Lung (tissue), 12 donors: ENCODE data around the gene EPN1. TPM values are rescaled to one million over a fixed set of nuclear protein-coding genes. Genes with fewer than 3 reads are reported as not detected.

Experiments
- ATAC-seq: fragments of 200-7000 bp; cut with Tn5 transposase; one replicate; pipeline ENCODE4 v1.9.1; 2020; ENCODE audit warnings: moderate number of reproducible peaks; ENCODE audit not compliant: insufficient read depth, low FRiP score
- DNase-seq, 3 donors: peaks; one replicate each; pipeline ENCODE4 v3.0.0-alpha.2; 2013 to 2017
- H3K27ac ChIP-seq, 2 donors: one replicate each; pipeline ENCODE4 v1.5.1; 2013; ENCODE audit warnings: mild to moderate bottlenecking in 2 of 2, moderate library complexity in 2 of 2, control low read depth in 1 of 2, inconsistent platforms in 1 of 2, low read depth in 1 of 2, low read length in 1 of 2
- H3K27me3 ChIP-seq, 3 donors: one replicate each; pipeline ENCODE4 v1.5.1; 2013; ENCODE audit warnings: low read length in 2 of 3; ENCODE audit not compliant: control insufficient read depth in 3 of 3, insufficient read depth in 3 of 3
- H3K36me3 ChIP-seq, 4 donors: one replicate each; pipeline ENCODE4 v1.5.1; 2013; ENCODE audit warnings: low read length in 4 of 4, mild to moderate bottlenecking in 1 of 4, moderate library complexity in 1 of 4; ENCODE audit not compliant: control insufficient read depth in 4 of 4, insufficient read depth in 4 of 4
- H3K4me1 ChIP-seq, 5 donors: one replicate each; pipeline ENCODE4 v1.5.1; 2013; ENCODE audit warnings: low read length in 5 of 5, mild to moderate bottlenecking in 2 of 5, moderate library complexity in 1 of 5; ENCODE audit not compliant: control insufficient read depth in 5 of 5, insufficient read depth in 5 of 5
- H3K4me3 ChIP-seq: one replicate; pipeline ENCODE4 v1.5.1; 2013; ENCODE audit warnings: mild to moderate bottlenecking, control low read depth, moderate library complexity
- H3K9ac ChIP-seq, 2 donors: one replicate each; pipeline ENCODE4 v1.5.1; 2013; ENCODE audit warnings: low read length in 2 of 2, control low read depth in 1 of 2; ENCODE audit not compliant: insufficient read depth in 1 of 2
- H3K9me3 ChIP-seq, 4 donors: one replicate each; pipeline ENCODE4 v1.5.1; 2013; ENCODE audit warnings: low read length in 3 of 4, mild to moderate bottlenecking in 1 of 4, moderate library complexity in 1 of 4; ENCODE audit not compliant: control insufficient read depth in 4 of 4, insufficient read depth in 3 of 4
- WGBS, 2 donors: extraction: QIAGEN DNeasy Blood & Tissue Kit; methylation state at CpG; one replicate each; pipeline ENCODE4 v1.1.7; 2013; 5-methylcytosine and 5-hydroxymethylcytosine counted together
- polyA plus RNA-seq, 2 donors: library from polyadenylated mRNA; stranded (reverse); fragments of 200-250 nt; gene quantifications; one replicate each; pipeline ENCODE4 v1.2.1, GENCODE V29; 2013
- total RNA-seq, 2 donors: library from RNA; depleted of rRNA in 1 of 2; stranded (reverse); fragments of >200 nt in 1 of 2; gene quantifications; one replicate each; pipeline ENCODE4 v1.2.1, GENCODE V29; 2014 to 2021
- TF ChIP-seq, protein P1 (sequence below): IDR thresholded peaks from 2 replicates; pipeline ENCODE4 v1.5.1; 2012; ENCODE audit warnings: mild to moderate bottlenecking; ENCODE audit errors: control extremely low read depth, extremely low read depth
- donor health status: control.
- donor health status: control.
- donor health status: Bipolar disorder and iron deficiency.
- donor health status: healthy.
- donor health status: DM: yes; HTN: yes; CAD: no.

EPN1 gene
- total and polyA plus RNA-seq, 4 donors: 84.8 to 140 (median 99.5) TPM

DNA sequence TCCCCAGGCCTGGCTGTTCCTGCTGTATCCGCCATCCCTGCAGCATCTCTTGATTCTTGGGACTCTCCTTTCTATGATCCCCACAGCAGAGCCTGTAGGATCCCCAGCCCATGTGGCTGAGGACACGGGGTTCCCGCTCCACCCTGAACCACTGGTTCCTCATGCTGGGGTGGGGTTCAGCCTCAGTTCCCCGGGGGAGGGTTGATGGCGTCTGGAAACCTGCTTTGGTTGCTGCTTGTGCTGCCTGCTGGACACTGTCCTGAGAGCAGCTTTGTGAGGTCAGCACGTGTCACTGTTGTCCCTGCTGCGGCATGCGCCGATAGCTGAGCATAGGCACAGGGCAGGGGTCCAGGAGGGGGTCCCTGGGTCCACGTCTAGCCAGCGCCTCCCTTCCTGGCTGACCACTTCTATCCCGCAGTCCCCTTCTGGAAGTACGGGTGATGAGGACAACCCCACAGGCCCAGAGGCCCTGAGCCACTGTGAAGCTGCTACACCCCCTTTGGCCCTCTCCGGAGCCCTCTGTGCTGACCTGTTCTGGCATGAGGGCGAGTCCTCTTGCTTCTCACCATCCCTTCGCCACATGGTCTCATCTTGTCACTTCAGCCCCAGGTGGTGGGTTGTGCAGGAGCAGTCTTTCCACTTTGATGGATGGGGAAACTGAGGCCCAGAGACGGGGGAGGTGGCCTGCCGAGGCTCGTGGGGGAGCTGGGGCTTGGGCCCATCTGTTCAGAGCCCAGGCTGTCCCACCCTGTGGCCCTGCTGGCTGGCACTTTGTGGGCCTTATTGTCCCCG lies 5.5 kb downstream of the EPN1 start:
- 93 to 95% methylated on average over 20 of the region's 20 CpGs for WGBS, 2 donors
- no peaks in the 10 kb centered on the region for H3K9me3 ChIP-seq
- peaks cover 3 to 17% (median 14%) of the 10 kb centered on the region in 5 donors for H3K4me1 ChIP-seq
- DNase-seq: no peak
- H3K4me3 ChIP-seq: no peak overlapping the region
- no peak for ATAC-seq
- TF ChIP-seq, protein P1, sequence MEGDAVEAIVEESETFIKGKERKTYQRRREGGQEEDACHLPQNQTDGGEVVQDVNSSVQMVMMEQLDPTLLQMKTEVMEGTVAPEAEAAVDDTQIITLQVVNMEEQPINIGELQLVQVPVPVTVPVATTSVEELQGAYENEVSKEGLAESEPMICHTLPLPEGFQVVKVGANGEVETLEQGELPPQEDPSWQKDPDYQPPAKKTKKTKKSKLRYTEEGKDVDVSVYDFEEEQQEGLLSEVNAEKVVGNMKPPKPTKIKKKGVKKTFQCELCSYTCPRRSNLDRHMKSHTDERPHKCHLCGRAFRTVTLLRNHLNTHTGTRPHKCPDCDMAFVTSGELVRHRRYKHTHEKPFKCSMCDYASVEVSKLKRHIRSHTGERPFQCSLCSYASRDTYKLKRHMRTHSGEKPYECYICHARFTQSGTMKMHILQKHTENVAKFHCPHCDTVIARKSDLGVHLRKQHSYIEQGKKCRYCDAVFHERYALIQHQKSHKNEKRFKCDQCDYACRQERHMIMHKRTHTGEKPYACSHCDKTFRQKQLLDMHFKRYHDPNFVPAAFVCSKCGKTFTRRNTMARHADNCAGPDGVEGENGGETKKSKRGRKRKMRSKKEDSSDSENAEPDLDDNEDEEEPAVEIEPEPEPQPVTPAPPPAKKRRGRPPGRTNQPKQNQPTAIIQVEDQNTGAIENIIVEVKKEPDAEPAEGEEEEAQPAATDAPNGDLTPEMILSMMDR: no peak
- peak overlapping the region in 1 of 2 donors; percentile 4 for H3K27ac ChIP-seq
- H3K27me3 ChIP-seq: no peaks in the 10 kb centered on the region
- no peak overlapping the region for H3K9ac ChIP-seq
- H3K36me3 ChIP-seq: peaks cover 0 to 43% (median 33%) of the 10 kb centered on the region in 4 donors

DNA sequence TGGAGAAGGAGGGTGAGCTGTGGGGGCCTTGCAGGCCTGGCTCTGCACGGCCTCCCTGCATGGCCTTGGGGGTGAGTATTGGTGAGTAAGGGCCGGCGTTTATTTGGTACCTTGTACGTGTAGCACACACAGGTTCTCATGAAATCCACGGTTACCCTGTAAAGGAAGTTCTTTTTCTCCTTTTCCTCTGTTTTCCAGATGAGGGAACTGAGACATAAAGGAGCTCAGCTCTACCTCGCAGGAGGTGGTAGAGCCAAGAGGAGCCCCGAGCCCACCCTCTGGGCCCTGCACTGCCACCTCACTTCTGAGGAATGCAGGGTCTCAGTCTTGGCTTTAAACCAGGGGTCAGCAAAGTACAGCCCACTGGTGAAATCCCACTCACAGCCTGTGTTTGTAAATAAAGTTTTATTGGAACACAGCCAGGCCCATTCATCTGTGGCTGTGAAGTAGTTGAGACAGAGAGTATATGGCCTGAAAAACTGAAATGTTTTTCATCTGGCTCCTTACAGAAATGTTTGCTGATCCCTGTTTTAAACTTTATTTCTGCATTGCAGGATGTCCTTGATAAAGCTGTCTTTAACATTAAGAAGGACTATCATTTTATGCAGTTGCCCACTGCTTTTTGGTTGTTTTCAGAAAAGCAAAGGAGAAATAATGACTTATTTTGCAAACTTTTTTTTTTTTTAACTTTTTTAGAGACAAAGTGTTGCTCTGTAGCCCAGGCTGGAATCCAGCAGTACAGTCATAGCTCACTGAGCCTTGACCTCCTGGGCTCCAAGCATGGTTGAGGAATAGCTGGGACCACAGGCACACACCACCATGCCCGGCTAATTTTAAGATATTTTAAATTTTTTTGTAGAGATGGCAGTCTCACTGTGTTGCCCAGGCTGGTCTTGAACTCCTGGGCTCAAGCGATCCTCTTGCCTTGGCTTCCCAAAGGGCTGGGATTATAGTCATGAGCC lies 6.4 kb downstream of the EPN1 start:
- WGBS, 2 donors: 85 to 88% methylated on average over 9 of the region's 9 CpGs
- H3K4me3 ChIP-seq: no peak overlapping the region
- H3K4me1 ChIP-seq: peaks cover 0 to 16% (median 9%) of the 10 kb centered on the region in 5 donors
- DNase-seq (no peak), ATAC-seq (no peak)
- no peaks in the 10 kb centered on the region for H3K9me3 ChIP-seq
- no peak overlapping the region for H3K9ac ChIP-seq
- no peaks in the 10 kb centered on the region for H3K27me3 ChIP-seq
- TF ChIP-seq, protein P1: no peak
- peak overlapping the region in 1 of 2 donors; percentile 4 for H3K27ac ChIP-seq
- H3K36me3 ChIP-seq: peaks cover 0 to 51% (median 38%) of the 10 kb centered on the region in 4 donors

DNA sequence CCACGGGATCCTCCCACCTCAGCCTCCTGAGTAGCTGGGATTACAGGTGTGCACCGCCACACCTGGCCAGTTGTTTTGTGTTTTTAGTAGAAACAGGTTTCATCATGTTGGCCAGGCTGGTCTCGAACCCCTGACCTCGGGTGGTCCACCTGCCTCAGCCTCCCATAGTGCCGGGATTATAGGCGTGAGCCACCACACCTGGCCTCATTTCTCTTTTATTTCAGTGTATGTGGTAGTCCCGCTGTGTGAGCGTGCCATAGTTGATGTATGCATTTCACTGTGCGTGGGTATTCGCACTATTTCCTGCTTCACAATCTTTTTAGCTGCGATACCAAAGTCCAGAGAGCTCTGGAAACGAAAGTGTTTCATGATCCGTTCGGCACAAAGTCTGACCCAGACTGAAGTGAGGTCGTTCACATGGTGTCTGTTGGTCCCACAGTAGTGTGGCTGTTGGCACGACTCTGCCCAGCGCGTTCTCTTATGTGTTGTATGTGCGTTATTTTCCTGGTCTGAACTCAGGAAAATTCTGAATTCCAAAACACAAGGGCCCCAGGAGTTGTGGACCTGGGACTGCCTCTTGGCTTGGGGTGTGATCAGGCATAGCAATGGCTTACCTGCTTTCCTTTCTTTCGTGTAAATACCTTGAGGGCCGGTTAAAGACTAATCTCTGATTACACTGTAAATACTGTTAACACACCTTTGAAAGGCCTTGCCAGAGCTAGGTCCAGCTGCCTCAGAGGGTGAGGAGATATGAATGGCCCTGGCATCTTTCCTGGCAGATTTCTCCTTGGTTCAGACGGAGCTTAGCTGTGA lies 8.6 kb downstream of the EPN1 start:
- peak; percentile 33 to 75 (median 37) for DNase-seq
- TF ChIP-seq, protein P1: no peak
- ATAC-seq: peak; percentile 20
- Histone ChIP-seq H3K4me1 (peaks cover 0 to 8% (median 0%) of the 10 kb centered on the region in 5 donors), H3K9ac (peak overlapping the region; percentile 3 to 8), H3K9me3 (no peaks in the 10 kb centered on the region), H3K27ac (peak overlapping the region in 1 of 2 donors; percentile 51), H3K36me3 (peaks cover 0 to 65% (median 37%) of the 10 kb centered on the region in 4 donors), H3K27me3 (no peaks in the 10 kb centered on the region), H3K4me3 (no peak overlapping the region)
- WGBS, 2 donors: 72 to 93% methylated on average over 22 of the region's 22 CpGs
